Osteocyte (in vitro differentiated cells): ENCODE measurements around the gene ATP2A3. TPM values are rescaled to one million over a fixed set of nuclear protein-coding genes. Genes with fewer than 3 reads are reported as not detected.

ENCODE experiments used
- DNase-seq: peaks from one replicate; pipeline ENCODE4 v3.0.0; 2021; ENCODE audit warnings: mixed read lengths; ENCODE audit not compliant: unreplicated experiment; ENCODE audit errors: extremely low spot score
- H3K27ac Mint-ChIP-seq: one replicate; pipeline ENCODE4 v1.8.0; 2021; ENCODE audit warnings: mild to moderate bottlenecking, mixed read lengths; ENCODE audit not compliant: unreplicated experiment
- H3K27me3 Mint-ChIP-seq: one replicate; pipeline ENCODE4 v1.8.0; 2021; ENCODE audit warnings: mixed read lengths; ENCODE audit not compliant: unreplicated experiment
- H3K36me3 Mint-ChIP-seq: one replicate; pipeline ENCODE4 v1.8.0; 2021; ENCODE audit warnings: mixed read lengths; ENCODE audit not compliant: unreplicated experiment
- H3K4me1 Mint-ChIP-seq: one replicate; pipeline ENCODE4 v1.8.0; 2021; ENCODE audit warnings: mixed read lengths; ENCODE audit not compliant: unreplicated experiment
- H3K4me3 Mint-ChIP-seq: one replicate; pipeline ENCODE4 v1.8.0; 2021; ENCODE audit warnings: mild to moderate bottlenecking, moderate library complexity, mixed read lengths; ENCODE audit not compliant: unreplicated experiment
- H3K9me3 Mint-ChIP-seq: one replicate; pipeline ENCODE4 v1.8.0; 2021; ENCODE audit warnings: mixed read lengths; ENCODE audit not compliant: unreplicated experiment
- total RNA-seq: library from RNA; stranded (reverse); gene quantifications from 2 replicates; pipeline ENCODE4 v1.2.1, GENCODE V29; 2021
- TF ChIP-seq, protein P1 (sequence below): fragments of 200-600 bp; sonication (generic); IDR thresholded peaks from 2 replicates; pipeline ENCODE4 v1.5.0; 2021; ENCODE audit warnings: antibody characterized with exemption, mild to moderate bottlenecking, moderate library complexity

Gene ATP2A3
- total RNA-seq, 1 donor from 2014 or later = not detected

DNA sequence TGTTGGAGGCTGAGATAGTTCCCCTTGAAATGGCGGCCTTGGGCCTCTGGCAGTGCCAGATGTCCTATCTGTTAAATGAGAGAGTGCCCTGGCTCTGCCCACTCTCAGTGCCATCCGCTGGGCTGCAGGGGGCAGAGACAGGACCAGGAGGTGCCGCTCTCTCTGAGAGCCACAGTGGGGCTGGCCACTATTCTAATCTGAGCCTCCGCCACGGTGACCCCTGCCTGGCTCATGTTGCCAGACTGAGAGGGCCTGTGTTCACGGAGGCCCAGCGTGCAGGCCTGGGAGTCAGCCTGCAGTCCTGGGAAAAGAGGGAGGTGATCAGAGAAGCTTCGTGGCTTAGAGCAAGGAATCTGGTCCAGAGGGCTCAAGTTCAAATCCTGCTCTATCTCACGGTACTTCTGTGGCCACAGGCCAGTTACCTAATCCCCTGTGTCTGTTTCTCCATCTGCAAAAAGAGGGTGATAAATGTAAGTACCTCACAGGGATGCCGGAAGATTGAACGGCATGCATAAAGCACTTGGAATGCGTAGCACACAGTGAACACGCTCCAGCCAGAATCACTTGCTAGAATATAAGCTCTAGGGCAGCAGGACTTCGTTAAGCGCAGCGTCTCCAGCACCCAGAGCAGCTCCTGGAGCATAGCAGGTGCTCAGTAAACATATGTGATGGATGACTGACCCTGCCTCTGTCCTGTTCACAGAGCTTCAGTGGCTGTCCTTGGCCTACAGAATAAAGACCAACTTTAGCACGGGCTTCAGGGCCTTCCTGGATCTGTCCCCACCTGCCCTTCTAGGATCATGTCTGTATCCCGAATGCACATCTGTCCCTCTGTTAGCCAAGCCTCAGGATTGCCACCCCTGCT, 6.3 kb downstream of the ATP2A3 start:
- Mint-ChIP-seq H3K27ac (peak overlapping the region; percentile 35), H3K4me3 (no peak overlapping the region), H3K4me1 (peaks cover 12% of the 10 kb centered on the region), H3K9me3 (no peaks in the 10 kb centered on the region), H3K27me3 (peaks cover 18% of the 10 kb centered on the region), H3K36me3 (no peaks in the 10 kb centered on the region)
- DNase-seq = no peak
- TF ChIP-seq, protein P1, sequence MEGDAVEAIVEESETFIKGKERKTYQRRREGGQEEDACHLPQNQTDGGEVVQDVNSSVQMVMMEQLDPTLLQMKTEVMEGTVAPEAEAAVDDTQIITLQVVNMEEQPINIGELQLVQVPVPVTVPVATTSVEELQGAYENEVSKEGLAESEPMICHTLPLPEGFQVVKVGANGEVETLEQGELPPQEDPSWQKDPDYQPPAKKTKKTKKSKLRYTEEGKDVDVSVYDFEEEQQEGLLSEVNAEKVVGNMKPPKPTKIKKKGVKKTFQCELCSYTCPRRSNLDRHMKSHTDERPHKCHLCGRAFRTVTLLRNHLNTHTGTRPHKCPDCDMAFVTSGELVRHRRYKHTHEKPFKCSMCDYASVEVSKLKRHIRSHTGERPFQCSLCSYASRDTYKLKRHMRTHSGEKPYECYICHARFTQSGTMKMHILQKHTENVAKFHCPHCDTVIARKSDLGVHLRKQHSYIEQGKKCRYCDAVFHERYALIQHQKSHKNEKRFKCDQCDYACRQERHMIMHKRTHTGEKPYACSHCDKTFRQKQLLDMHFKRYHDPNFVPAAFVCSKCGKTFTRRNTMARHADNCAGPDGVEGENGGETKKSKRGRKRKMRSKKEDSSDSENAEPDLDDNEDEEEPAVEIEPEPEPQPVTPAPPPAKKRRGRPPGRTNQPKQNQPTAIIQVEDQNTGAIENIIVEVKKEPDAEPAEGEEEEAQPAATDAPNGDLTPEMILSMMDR = no peak

DNA sequence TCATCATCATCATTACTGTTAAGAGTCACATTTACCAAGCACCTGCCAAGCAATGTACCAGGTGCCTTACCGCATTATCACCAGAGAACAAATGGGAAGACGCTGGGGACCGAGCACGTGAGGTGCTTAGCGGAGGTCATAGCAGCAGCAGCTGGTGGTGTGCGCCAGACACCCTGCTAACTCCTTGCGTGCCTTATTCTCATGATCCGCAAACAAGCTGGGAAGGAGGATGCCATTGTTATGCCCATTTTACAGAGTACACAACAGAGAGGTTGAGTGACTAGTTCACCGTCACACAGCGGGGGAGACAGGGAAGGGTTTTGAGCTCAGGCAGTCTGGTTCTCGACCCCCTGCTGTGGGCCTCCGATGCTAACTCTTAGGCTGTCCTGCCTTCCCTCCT, 7.3 kb downstream of the ATP2A3 start:
- Mint-ChIP-seq H3K9me3 (no peaks in the 10 kb centered on the region), H3K4me1 (peaks cover 6% of the 10 kb centered on the region), H3K27ac (no peak overlapping the region), H3K27me3 (peaks cover 8% of the 10 kb centered on the region), H3K36me3 (no peaks in the 10 kb centered on the region), H3K4me3 (no peak overlapping the region)
- TF ChIP-seq, protein P1 = no peak
- DNase-seq = no peak

DNA sequence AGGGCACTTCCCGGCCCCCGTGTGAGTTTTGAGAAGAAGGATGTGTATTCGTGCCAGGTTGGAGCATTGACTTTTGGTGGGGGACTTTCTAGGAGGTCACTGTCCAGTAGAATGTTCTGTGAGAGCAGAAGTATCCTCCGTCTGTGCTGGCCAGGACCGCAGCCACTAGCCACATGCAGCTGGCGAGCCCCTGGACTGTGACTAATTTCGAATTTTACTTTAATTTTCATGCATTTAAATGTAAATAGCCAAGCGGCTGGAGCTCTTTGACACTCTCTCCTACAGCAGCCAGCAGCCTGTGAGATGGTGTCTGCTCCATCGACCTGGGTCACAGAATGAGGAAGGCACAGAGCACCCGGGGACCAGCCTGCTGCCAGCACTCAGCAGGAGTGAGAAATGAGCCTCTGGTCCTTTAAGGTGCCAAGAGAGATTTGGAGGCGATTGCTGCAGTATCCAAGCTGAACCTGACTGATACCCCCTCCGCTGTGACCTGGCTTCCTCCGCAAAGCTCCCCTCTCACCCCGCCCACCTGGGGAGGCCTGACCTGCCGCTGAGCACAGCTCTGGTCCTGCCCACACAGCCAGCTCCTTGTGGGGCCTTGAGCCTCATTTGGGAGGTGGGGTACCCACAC, 7.8 kb downstream of the ATP2A3 start:
- H3K9me3 Mint-ChIP-seq = no peaks in the 10 kb centered on the region
- peaks cover 7% of the 10 kb centered on the region for H3K27me3 Mint-ChIP-seq
- no peak overlapping the region for H3K4me3 Mint-ChIP-seq
- H3K36me3 Mint-ChIP-seq = no peaks in the 10 kb centered on the region
- TF ChIP-seq, protein P1 = no peak
- DNase-seq = no peak
- no peak overlapping the region for H3K27ac Mint-ChIP-seq
- peaks cover 6% of the 10 kb centered on the region for H3K4me1 Mint-ChIP-seq

DNA sequence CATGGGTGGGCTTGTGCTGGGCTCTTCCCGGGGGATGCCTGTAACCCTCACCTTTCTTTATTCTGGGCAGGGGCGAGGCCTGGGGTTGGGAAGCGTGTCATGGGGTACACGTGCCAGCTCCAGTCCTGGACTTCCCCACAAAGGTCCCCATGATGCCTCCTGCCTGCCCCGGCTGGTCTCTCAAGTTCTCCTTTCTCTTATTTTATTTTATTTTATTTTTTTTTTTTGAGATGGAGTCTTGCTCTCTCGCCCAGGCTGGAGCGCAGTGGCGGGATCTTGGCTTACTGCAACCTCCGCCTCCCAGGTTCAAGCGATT, 8.6 kb downstream of the ATP2A3 start:
- Mint-ChIP-seq H3K27me3 (peaks cover 3% of the 10 kb centered on the region), H3K9me3 (no peaks in the 10 kb centered on the region), H3K4me1 (peaks cover 6% of the 10 kb centered on the region), H3K27ac (no peak overlapping the region), H3K36me3 (no peaks in the 10 kb centered on the region), H3K4me3 (no peak overlapping the region)
- no peak for DNase-seq
- TF ChIP-seq, protein P1 = no peak

DNA sequence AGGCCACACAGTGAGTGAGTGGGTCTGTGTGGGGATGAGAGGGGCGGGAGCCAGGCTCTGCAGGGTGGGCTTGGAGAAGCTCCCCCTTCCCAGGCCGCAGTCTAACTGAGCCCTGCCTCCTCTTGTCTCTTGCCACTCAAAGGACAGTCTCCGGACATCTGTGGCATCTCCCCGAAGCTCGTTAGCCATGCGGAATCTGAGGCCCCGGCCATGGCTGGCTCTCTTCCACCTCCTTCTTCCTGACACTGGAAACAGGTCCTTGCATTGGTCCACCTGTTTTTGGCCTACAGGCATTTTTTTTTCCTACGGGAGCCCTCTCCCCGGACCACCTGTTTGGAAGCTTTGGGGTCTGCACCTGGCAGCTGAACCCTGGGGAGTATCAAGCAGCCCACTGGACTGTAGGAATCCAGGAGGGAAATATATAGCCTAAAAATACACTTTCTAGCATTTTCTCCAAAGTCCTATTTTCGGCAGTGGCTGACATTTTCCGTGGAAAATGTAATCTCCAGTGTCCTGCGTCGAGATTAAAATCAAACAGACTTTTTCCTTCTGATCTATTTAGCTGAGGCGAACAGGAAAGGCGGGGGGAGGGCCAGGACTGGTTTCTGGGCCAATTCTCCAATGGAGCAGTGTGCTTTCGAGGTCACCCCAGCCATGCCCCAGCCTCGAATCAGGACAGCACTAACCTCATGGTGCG, 9.1 kb downstream of the ATP2A3 start:
- TF ChIP-seq, protein P1 = no peak
- no peaks in the 10 kb centered on the region for H3K9me3 Mint-ChIP-seq
- no peaks in the 10 kb centered on the region for H3K36me3 Mint-ChIP-seq
- no peaks in the 10 kb centered on the region for H3K27me3 Mint-ChIP-seq
- H3K4me3 Mint-ChIP-seq = no peak overlapping the region
- H3K4me1 Mint-ChIP-seq = peaks cover 6% of the 10 kb centered on the region
- no peak for DNase-seq
- H3K27ac Mint-ChIP-seq = no peak overlapping the region
